ENCODE data around the gene WASHC4. TPM values are rescaled to one million over a fixed set of nuclear protein-coding genes. Genes with fewer than 3 reads are reported as not detected.

The WASHC4 gene
- polyA plus RNA-seq, 1 donor: 71.1 TPM

Other genes starting within 250 kb of the WASHC4 start
- gene SLC41A2, start 149.4 kb upstream of the WASHC4 start, polyA plus RNA-seq: 4.1 TPM
- gene NOPCHAP1, start 121.4 kb upstream of the WASHC4 start, polyA plus RNA-seq: 7.6 TPM
- 1.6 TPM for gene ALDH1L2, start 23.3 kb upstream of the WASHC4 start, polyA plus RNA-seq
- gene APPL2, start 128.4 kb downstream of the WASHC4 start, polyA plus RNA-seq: 86.4 TPM
- gene C12orf75, start 223.0 kb downstream of the WASHC4 start, polyA plus RNA-seq: 31.2 TPM